CD4-positive, alpha-beta T cell treated with Interleukin-15 for 1 hour (primary cell): ENCODE results near the gene AKAP1.

ENCODE experiments used
- DNase-seq: peaks from one replicate; pipeline ENCODE4 v3.0.0-alpha.2; 2020

The AKAP1 gene

GRCh38 chr17:57135789-57136291 is 50.8 kb downstream of the AKAP1 start:
- DNase-seq = no peak

- no peak for DNase-seq
Observed at GRCh38 chr17:57136355-57136754, 51.3 kb downstream of the AKAP1 start.

- no peak for DNase-seq
Observed at GRCh38 chr17:57138030-57138911, 53.2 kb downstream of the AKAP1 start.

GRCh38 chr17:57138956-57139576 is 54.0 kb downstream of the AKAP1 start:
- DNase-seq = no peak

GRCh38 chr17:57140316-57140715 is 55.3 kb downstream of the AKAP1 start:
- no peak for DNase-seq

- no peak for DNase-seq
Observed at GRCh38 chr17:57142925-57143324, 57.9 kb downstream of the AKAP1 start.

- DNase-seq = no peak
Observed at GRCh38 chr17:57143361-57143760, 58.3 kb downstream of the AKAP1 start.

- no peak for DNase-seq
Observed at GRCh38 chr17:57143919-57144318, 58.9 kb downstream of the AKAP1 start.

GRCh38 chr17:57144567-57144966 is 59.5 kb downstream of the AKAP1 start:
- DNase-seq = no peak

GRCh38 chr17:57145347-57145746 is 60.3 kb downstream of the AKAP1 start:
- no peak for DNase-seq

GRCh38 chr17:57146273-57146672 is 61.2 kb downstream of the AKAP1 start:
- DNase-seq = no peak

GRCh38 chr17:57151798-57152197 is 66.8 kb downstream of the AKAP1 start:
- no peak for DNase-seq

GRCh38 chr17:57152967-57153528 is 68.0 kb downstream of the AKAP1 start:
- DNase-seq = no peak

- DNase-seq = no peak
Observed at GRCh38 chr17:57154921-57155320, 69.9 kb downstream of the AKAP1 start.

GRCh38 chr17:57158325-57158724 is 73.3 kb downstream of the AKAP1 start:
- no peak for DNase-seq

- no peak for DNase-seq
Observed at GRCh38 chr17:57158795-57159194, 73.7 kb downstream of the AKAP1 start.

- no peak for DNase-seq
Observed at GRCh38 chr17:57160624-57161023, 75.6 kb downstream of the AKAP1 start.

- no peak for DNase-seq
Observed at GRCh38 chr17:57164814-57165213, 79.8 kb downstream of the AKAP1 start.

- DNase-seq = no peak
Observed at GRCh38 chr17:57165754-57166153, 80.7 kb downstream of the AKAP1 start.

GRCh38 chr17:57166803-57167202 is 81.8 kb downstream of the AKAP1 start:
- no peak for DNase-seq

GRCh38 chr17:57168695-57169094 is 83.6 kb downstream of the AKAP1 start:
- DNase-seq = no peak

- DNase-seq = no peak
Observed at GRCh38 chr17:57170866-57171265, 85.8 kb downstream of the AKAP1 start.
